MM.1S (cell line): ENCODE measurements around the gene PDIA6.

Experiments
- DNase-seq: peaks from one replicate; pipeline ENCODE4 v3.0.0-alpha.2; 2015
- H2AFZ ChIP-seq: fragments of 300-600 bp; sonication (generic); 2 replicates; pipeline ENCODE4 v1.6.0; 2016; ENCODE audit warnings: antibody characterized with exemption, low read length
- H3F3A ChIP-seq: fragments of 300-600 bp; sonication (generic); 2 replicates; pipeline ENCODE4 v1.6.1; 2016; ENCODE audit warnings: mild to moderate bottlenecking, antibody characterized with exemption, low read length, moderate library complexity, mixed read lengths; ENCODE audit not compliant: insufficient read depth
- H3K27ac ChIP-seq: fragments of 300-600 bp; sonication (generic); 2 replicates; pipeline ENCODE4 v1.5.1; 2016; ENCODE audit warnings: mild to moderate bottlenecking, low read length
- H3K27me3 ChIP-seq: fragments of 300-600 bp; sonication (generic); replicated peaks from 2 replicates; pipeline ENCODE4 v1.6.0; 2016; ENCODE audit warnings: low read length; ENCODE audit not compliant: insufficient read depth
- H3K36me3 ChIP-seq: fragments of 300-600 bp; sonication (generic); replicated peaks from 2 replicates; pipeline ENCODE4 v1.6.1; 2016; ENCODE audit warnings: mild to moderate bottlenecking, low read length, mixed read lengths; ENCODE audit not compliant: insufficient read depth
- H3K4me1 ChIP-seq: fragments of 300-600 bp; sonication (generic); 2 replicates; pipeline ENCODE4 v1.6.1; 2016; ENCODE audit warnings: low read length, mixed read lengths
- H3K4me2 ChIP-seq: fragments of 300-600 bp; sonication (generic); 2 replicates; pipeline ENCODE4 v1.6.0; 2016; ENCODE audit warnings: low read depth, low read length
- H3K4me3 ChIP-seq: fragments of 300-600 bp; sonication (generic); 2 replicates; pipeline ENCODE4 v1.5.1; 2016; ENCODE audit warnings: low read length, mixed read lengths
- H3K79me2 ChIP-seq: fragments of 300-600 bp; sonication (generic); 2 replicates; pipeline ENCODE4 v1.6.1; 2016; ENCODE audit warnings: mixed run types, low read length, mixed read lengths
- H3K9ac ChIP-seq: fragments of 300-600 bp; sonication (generic); 2 replicates; pipeline ENCODE4 v1.6.1; 2016; ENCODE audit warnings: low read length, mixed read lengths
- H3K9me2 ChIP-seq: fragments of 300-600 bp; sonication (generic); replicated peaks from 2 replicates; pipeline ENCODE4 v1.6.1; 2016; ENCODE audit warnings: mild to moderate bottlenecking, low read length, mixed read lengths; ENCODE audit not compliant: insufficient read depth
- H3K9me3 ChIP-seq: fragments of 300-600 bp; sonication (generic); replicated peaks from 2 replicates; pipeline ENCODE4 v1.6.1; 2016; ENCODE audit warnings: mild to moderate bottlenecking, low read length, mixed read lengths; ENCODE audit not compliant: insufficient read depth
- H4K20me1 ChIP-seq: fragments of 300-600 bp; sonication (generic); 2 replicates; pipeline ENCODE4 v1.6.1; 2016; ENCODE audit warnings: mild to moderate bottlenecking, low read length, moderate library complexity, mixed read lengths; ENCODE audit not compliant: insufficient read depth
- CTCF ChIP-seq: fragments of 300-600 bp; sonication (generic); IDR thresholded peaks from 2 replicates; pipeline ENCODE4 v1.5.1; 2016; ENCODE audit warnings: antibody characterized with exemption, low read length, mixed read lengths
- EZH2 ChIP-seq: fragments of 300-600 bp; sonication (generic); optimal IDR thresholded peaks from 2 replicates; pipeline ENCODE3; 2017; ENCODE audit warnings: low read depth, mild to moderate bottlenecking, antibody characterized with exemption, low read length, mixed read lengths
- EZH2phosphoT487 ChIP-seq: fragments of 300-600 bp; sonication (generic); IDR thresholded peaks from 2 replicates; pipeline ENCODE4 v1.6.1; 2018; ENCODE audit warnings: antibody characterized with exemption, low read length

PDIA6 gene

GRCh38 chr2:10786240-10786982 is 26.2 kb downstream of the PDIA6 start:
- TF ChIP-seq EZH2phosphoT487 (no peak), CTCF (no peak), EZH2 (no peak)
- H3K4me2 ChIP-seq, result no peak overlapping the region
- no peak overlapping the region for H2AFZ ChIP-seq
- H3K36me3 ChIP-seq, result peaks cover 48% of the 10 kb centered on the region
- no peak for DNase-seq
- H3K4me1 ChIP-seq, result peaks cover 19% of the 10 kb centered on the region
- no peaks in the 10 kb centered on the region for H3K27me3 ChIP-seq
- H3K27ac ChIP-seq, result no peak overlapping the region
- H3K9me3 ChIP-seq, result no peaks in the 10 kb centered on the region
- no peaks in the 10 kb centered on the region; the same call in 1 of the 2 replicates for H4K20me1 ChIP-seq
- no peak overlapping the region for H3K4me3 ChIP-seq
- peaks cover 54% of the 10 kb centered on the region for H3K79me2 ChIP-seq
- peaks cover 17% of the 10 kb centered on the region for H3F3A ChIP-seq
- H3K9me2 ChIP-seq, result no peaks in the 10 kb centered on the region
- H3K9ac ChIP-seq, result no peak overlapping the region

DNA sequence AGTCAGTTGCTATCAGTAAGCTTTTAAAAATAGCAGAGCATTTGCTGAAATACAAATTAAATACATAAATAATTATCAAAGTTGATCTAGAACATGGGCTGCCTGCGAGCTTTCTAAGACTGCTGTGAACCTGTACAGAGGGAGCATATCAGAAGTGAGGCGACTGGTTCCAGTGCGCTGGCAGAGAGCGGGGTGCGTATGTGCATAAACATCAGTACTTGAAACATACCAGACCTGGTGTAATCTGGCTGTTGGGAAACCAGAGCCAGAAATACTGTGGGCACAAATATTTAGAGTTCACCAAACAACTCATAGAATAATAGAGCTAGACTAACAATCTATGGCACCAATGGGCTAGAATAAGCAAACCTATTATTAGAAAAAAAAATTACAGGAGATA is 27.3 kb downstream of the PDIA6 start:
- TF ChIP-seq CTCF, result no peak
- TF ChIP-seq EZH2, result no peak
- TF ChIP-seq EZH2phosphoT487, result no peak
- no peak overlapping the region for H3K27ac ChIP-seq
- no peaks in the 10 kb centered on the region for H3K9me3 ChIP-seq
- no peak overlapping the region for H3K4me3 ChIP-seq
- peaks cover 5% of the 10 kb centered on the region for H3F3A ChIP-seq
- H4K20me1 ChIP-seq, result no peaks in the 10 kb centered on the region; the same call in 1 of the 2 replicates
- H3K4me1 ChIP-seq, result peaks cover 10% of the 10 kb centered on the region
- DNase-seq, result no peak
- no peak overlapping the region for H2AFZ ChIP-seq
- H3K79me2 ChIP-seq, result peaks cover 54% of the 10 kb centered on the region
- peaks cover 48% of the 10 kb centered on the region for H3K36me3 ChIP-seq
- H3K9me2 ChIP-seq, result no peaks in the 10 kb centered on the region
- H3K9ac ChIP-seq, result no peak overlapping the region
- H3K27me3 ChIP-seq, result no peaks in the 10 kb centered on the region
- H3K4me2 ChIP-seq, result no peak overlapping the region

DNA sequence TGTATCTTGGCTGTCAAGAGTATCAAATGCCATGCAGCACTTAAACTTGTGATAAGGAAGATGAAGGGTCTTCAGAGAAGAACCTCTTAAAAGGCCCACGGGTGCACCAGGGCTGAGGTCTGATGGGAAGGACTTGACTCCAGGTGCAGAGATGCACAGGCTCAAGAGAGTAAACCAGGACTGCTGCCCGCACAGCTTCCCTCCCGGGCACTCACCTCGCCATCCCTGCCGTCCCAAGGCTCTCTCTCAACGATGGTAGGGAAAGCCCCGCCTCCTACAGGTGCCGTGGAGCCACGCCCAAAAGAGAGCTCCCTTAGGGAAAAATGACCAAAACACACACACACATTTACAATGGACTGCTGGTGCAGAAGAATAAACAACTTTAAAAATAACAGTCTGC is 27.9 kb downstream of the PDIA6 start:
- Histone ChIP-seq H3K4me2 (no peak overlapping the region), H4K20me1 (no peaks in the 10 kb centered on the region; the same call in 1 of the 2 replicates), H3K4me1 (peaks cover 5% of the 10 kb centered on the region; the same call in 1 of the 2 replicates), H3K9ac (no peak overlapping the region), H2AFZ (no peak overlapping the region), H3K79me2 (peaks cover 53% of the 10 kb centered on the region), H3K27ac (no peak overlapping the region), H3K4me3 (no peak overlapping the region), H3K9me2 (no peaks in the 10 kb centered on the region), H3K36me3 (peaks cover 48% of the 10 kb centered on the region), H3F3A (peaks cover 3% of the 10 kb centered on the region; the same call in 1 of the 2 replicates), H3K27me3 (no peaks in the 10 kb centered on the region), H3K9me3 (no peaks in the 10 kb centered on the region)
- TF ChIP-seq EZH2phosphoT487 (no peak), CTCF (no peak), EZH2 (no peak)
- DNase-seq, result no peak
